Renal cortical epithelial cell (primary cell): ENCODE data around the gene BIN1. TPM values are rescaled to one million over a fixed set of nuclear protein-coding genes. Genes with fewer than 3 reads are reported as not detected.

Experiments used
- DNase-seq: peaks from one replicate; pipeline ENCODE4 v3.0.0-alpha.2; 2011; ENCODE audit warnings: low read depth
- total RNA-seq: library from RNA; depleted of rRNA; stranded (reverse); fragments of >200 nt; gene quantifications from 2 replicates; pipeline ENCODE4 v1.2.3, GENCODE V29; 2014

The BIN1 gene
- total RNA-seq, 1 donor from 2014 or later = 201 TPM

DNA sequence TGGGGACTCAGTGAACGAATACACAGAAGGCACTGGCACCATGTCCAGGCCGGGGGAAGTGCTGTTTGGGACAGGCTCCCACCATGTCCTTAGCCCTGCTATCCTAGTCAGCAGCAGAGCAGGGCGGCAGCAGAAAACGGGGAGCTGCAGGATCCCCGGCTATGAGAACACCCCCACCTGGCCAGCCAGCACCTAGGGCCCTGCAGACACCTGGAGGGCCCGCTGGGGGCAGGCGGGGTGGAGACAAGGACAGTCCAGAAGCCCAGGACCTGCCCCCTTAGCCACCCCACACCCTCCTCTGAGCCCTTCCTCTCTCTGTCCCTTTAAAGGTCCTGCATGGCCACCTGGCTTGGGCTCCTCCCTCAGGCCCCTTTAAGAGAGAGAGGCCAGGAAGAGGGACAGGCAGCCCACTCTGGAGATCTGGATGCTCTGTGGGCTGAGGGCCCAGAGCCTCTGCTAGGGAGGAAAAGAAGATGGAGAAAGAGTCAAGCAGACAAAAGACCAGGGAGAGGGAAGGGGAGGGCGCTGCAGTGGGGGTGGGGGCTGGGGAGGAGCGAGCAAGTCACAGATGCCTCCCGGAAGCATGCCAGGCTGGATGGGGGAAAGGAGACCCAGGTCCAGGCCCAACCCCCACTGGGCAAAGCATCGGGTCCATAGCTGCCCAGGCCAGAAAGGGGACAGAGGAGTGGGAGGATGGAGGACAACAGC is 48.6 kb downstream of the BIN1 start:
- no peak for DNase-seq

DNA sequence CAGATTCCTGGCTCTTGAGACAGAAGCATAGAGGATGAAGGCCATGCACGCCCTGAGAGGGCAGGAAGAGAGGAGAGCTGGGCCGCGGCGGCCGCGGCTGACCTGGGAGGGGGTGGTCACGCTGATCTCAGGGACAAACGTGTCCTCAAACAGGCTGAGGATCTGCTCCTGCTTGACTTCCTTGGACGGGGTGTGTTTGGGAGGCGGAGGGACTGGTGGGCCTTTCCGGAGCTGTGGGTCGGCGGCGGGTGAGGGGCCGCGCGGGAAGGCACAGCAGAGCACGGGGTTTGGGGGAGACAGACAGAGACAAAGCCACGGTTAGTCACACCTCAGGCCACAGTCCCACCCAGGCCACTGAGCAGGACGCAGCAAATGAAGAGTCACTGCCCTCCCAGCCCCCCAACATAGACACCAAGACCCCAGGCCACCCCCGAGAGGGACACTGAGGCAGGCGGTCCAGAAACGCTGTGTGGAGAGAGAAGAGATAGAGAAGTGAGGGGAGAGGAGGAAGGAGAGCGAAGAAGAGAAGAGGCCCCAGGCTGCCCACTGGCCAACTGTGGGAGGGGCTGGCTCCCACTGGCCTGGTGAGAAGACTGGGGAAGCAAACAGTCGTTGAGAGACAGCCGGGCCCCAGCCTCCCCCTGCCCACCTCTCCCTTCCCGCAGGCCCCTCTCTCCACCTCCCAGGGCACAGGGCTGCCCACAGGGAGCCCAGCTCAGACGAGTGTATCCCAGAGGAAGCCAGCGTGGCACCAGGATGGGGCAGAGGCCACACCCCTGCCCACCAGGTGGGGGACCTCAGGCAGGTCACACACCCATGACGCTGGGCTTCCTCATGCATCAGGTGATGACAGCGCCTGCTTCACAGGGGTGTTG is 49.3 kb downstream of the BIN1 start:
- no peak for DNase-seq

DNA sequence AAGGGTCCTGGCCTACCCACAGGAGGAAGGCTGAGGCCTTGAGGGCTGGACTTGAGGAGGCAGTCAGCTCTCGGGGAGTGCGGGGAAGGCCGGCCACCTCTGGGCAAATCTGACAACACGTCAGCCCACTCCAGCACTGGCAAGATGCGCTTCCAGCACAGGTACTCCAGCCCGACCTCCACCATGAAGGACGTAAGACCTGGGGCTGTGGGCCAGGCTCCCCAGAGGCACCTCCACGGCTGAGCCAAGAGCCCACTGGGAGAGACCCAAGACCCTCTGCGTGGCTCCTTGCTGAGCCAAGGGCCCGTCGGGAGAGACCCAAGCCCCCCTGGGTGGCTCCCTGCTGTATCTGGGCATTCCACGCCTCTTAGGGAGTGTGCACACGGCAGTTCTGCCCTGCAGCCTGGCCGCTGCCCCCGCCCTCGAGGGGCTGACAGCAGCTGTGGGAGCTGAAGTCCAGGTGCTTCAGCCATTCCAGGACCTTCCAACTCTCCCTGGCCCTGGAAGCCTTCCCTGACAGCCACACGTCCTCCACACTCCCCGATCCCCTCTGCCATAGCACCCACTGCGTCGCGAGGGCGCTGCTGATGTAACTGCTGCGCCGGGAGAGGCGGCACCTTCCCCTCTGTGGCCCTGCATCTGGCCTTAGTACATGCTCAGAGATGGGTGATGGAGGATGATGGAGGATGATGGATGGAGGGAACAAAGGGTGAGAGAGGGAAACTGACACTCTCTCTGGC is 50.2 kb downstream of the BIN1 start:
- DNase-seq = no peak

DNA sequence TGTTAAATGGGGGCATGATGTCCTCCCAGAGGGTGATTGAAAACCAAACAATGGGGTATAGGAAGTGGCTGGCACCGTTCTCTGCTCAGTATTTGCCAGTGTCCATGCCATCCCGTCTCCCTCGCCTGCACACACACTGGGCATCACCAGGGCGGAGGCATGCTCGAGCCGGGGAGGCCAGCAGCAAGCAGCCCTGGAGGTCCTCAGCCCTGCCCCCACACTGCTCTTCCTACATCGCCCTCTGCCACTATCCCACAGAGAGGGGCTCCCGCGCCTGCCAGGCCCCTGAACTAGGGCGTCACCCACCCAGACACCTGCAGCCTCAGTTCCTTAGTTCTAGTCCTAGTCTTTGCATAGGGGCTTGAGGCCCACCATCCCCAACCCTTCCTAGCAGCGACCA is 50.9 kb downstream of the BIN1 start:
- DNase-seq = no peak

- DNase-seq = no peak
These were observed 51.2 kb downstream of the BIN1 start for GRCh38 chr2:127055786-127056076.

- DNase-seq = no peak
These were observed 51.8 kb downstream of the BIN1 start for GRCh38 chr2:127054996-127055785.

- no peak for DNase-seq
These were observed 52.4 kb downstream of the BIN1 start for GRCh38 chr2:127054604-127054930.

- no peak for DNase-seq
These were observed 53.0 kb downstream of the BIN1 start for GRCh38 chr2:127053731-127054603.

- DNase-seq = no peak
These were observed 53.9 kb downstream of the BIN1 start for GRCh38 chr2:127052771-127053691.

GRCh38 chr2:127052057-127052770 is 54.7 kb downstream of the BIN1 start:
- no peak for DNase-seq

- DNase-seq = no peak
These were observed 55.6 kb downstream of the BIN1 start for GRCh38 chr2:127051116-127052056.

DNA sequence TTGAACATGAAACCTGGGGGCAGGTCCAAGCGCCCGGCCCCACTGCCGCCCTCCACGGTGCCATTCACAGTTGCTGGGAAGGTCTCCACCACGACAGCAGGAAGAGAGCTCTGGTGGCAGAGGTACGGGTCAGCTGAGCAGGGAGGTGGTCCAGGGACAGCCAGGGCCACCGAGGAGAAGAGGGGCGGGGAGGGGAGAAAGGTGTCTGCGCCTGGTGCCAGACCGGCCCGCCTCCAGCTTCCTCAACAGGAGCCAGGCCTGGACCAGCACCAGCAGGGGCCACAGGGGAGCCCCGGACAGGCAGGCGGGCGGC is 56.2 kb downstream of the BIN1 start:
- no peak for DNase-seq

- no peak for DNase-seq
These were observed 56.8 kb downstream of the BIN1 start for GRCh38 chr2:127049927-127050802.

DNA sequence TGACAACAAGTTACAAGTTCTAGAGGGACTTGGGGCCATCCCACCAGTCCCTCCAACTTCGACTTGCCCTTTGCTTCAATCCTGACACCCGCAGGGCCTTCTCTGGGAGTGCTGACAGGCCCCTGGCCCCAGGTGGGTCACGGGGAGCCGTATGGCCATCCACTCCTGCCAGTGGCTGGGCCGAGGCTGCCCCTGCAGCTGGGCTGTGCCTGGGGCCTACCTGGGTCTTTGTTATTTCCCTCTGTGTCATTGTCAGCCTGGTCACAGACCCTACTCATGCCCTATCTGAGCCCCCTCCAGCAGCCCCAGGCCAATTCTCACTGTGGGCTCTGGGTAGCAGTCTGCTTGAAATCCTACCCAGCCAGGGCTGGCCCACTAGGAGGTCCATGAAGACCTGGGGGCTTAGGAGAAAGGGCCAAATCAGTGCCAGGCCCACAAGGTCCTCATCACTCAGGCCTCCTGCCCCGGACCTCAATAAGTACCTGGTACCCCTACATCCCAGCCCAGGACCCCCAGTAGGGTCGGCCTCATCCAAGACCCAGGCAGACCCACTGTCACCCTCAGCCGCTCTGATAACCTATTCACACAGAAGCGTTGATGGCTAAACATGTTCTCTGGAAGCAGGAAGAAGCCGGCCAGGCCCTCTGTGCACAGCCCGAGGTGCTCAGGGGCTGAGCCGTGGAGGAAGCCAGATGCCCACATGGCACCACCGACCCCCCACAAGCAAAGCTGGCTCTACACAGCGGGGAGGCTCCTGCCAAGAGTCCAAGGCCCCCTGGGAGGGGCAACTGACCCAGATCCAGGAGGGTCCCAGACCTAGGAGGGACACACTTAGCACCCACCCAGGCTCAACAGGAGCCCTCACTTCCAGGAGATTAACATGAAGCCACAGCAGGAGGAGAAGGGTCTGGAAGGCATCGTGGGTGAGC is 57.7 kb downstream of the BIN1 start:
- DNase-seq = no peak

DNA sequence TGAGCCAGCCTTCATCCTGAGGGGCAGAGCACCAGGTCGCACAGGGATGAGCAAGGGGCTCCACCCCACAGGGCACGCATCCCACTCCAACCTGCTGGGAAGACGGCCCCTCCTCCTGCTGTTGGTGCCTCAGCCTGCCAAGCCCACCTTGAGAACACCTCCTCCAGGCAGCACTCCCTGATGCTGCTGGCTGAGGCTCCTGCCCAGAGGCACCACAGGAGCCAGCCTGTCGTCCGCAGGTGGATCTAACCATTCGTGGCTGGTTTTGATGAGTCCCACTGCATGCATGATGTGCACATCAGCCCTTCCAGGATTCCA is 58.4 kb downstream of the BIN1 start:
- no peak for DNase-seq
